Fibroblast of the aortic adventitia (primary cell): ENCODE measurements around the gene WNT10A. TPM values are rescaled to one million over a fixed set of nuclear protein-coding genes. Genes with fewer than 3 reads are reported as not detected.

ENCODE experiments used
- DNase-seq: peaks from one replicate; pipeline ENCODE4 v3.0.0-alpha.2; 2010; ENCODE audit warnings: low read depth
- H3K4me3 ChIP-seq: 2 replicates; pipeline ENCODE4 v1.5.1; 2011; ENCODE audit warnings: low read depth, mild to moderate bottlenecking, control low read depth, low read length, moderate library complexity
- CTCF ChIP-seq: IDR thresholded peaks from 2 replicates; pipeline ENCODE4 v1.5.1; 2011; ENCODE audit warnings: mild to moderate bottlenecking, low read length, control low read depth, inconsistent platforms; ENCODE audit not compliant: insufficient read depth
- total RNA-seq: library from RNA; depleted of rRNA; stranded (reverse); fragments of >200 nt; gene quantifications from 2 replicates; pipeline ENCODE4 v1.2.3, GENCODE V29; 2012; ENCODE audit warnings: low replicate concordance

The WNT10A gene
- total RNA-seq, 1 donor, result not detected

- TF ChIP-seq CTCF, result no peak
- H3K4me3 ChIP-seq, result no peak overlapping the region
- no peak for DNase-seq
These were observed 23.1 kb upstream of the WNT10A start for GRCh38 chr2:218857371-218858137.

GRCh38 chr2:218858138-218858445, 22.6 kb upstream of the WNT10A start:
- DNase-seq, result no peak
- no peak overlapping the region for H3K4me3 ChIP-seq
- TF ChIP-seq CTCF, result no peak

- H3K4me3 ChIP-seq, result no peak overlapping the region
- TF ChIP-seq CTCF, result no peak
- DNase-seq, result no peak
These were observed 21.7 kb upstream of the WNT10A start for GRCh38 chr2:218858671-218859555.

- no peak for DNase-seq
- TF ChIP-seq CTCF, result no peak
- H3K4me3 ChIP-seq, result no peak within 1 kb of the TSS
These were observed 21.1 kb upstream of the WNT10A start, which contains the start of gene WNT6 for GRCh38 chr2:218859556-218859987. WNT6 (plus strand) TSS chr2:218859805; CDS start chr2:218860038, 233 bp downstream.

- H3K4me3 ChIP-seq, result no peak overlapping the region
- TF ChIP-seq CTCF, result no peak
- no peak for DNase-seq
These were observed 20.4 kb upstream of the WNT10A start for GRCh38 chr2:218859988-218860831.

GRCh38 chr2:218860950-218861381, 19.7 kb upstream of the WNT10A start:
- no peak overlapping the region for H3K4me3 ChIP-seq
- TF ChIP-seq CTCF, result no peak
- peak; percentile 35 for DNase-seq
